HCT116 (cell line): ENCODE measurements around the gene AP1B1.

ENCODE experiments used
- CBX3 ChIP-seq: IDR thresholded peaks from 2 replicates; pipeline ENCODE4 v1.6.1; 2012; ENCODE audit warnings: low read depth
- CEBPB ChIP-seq: IDR thresholded peaks from 2 replicates; pipeline ENCODE4 v1.6.1; 2012; ENCODE audit warnings: low read depth
- EZH2 ChIP-seq: fragments of 200-600 bp; sonication (generic); IDR thresholded peaks from 2 replicates; pipeline ENCODE4 v1.6.1; 2017; ENCODE audit warnings: antibody characterized with exemption, mixed run types
- EZH2phosphoT487 ChIP-seq: fragments of 200-600 bp; IDR thresholded peaks from 2 replicates; pipeline ENCODE4 v1.6.1; 2018; ENCODE audit warnings: antibody characterized with exemption, borderline replicate concordance
- JUND ChIP-seq: IDR thresholded peaks from 2 replicates; pipeline ENCODE4 v1.6.1; 2012
- POLR2A ChIP-seq: IDR thresholded peaks from 2 replicates; pipeline ENCODE4 v1.7.0; 2011; ENCODE audit warnings: borderline replicate concordance; ENCODE audit not compliant: insufficient read depth, insufficient read length; ENCODE audit errors: extremely low read depth
- POLR2AphosphoS5 ChIP-seq: IDR thresholded peaks from 2 replicates; pipeline ENCODE4 v1.6.1; 2011; ENCODE audit warnings: mild to moderate bottlenecking, low read depth, low read length, moderate library complexity
- RAD21 ChIP-seq: IDR thresholded peaks from 2 replicates; pipeline ENCODE4 v1.6.1; 2012; ENCODE audit warnings: low read depth, mild to moderate bottlenecking
- SP1 ChIP-seq: IDR thresholded peaks from 2 replicates; pipeline ENCODE4 v1.6.1; 2012; ENCODE audit warnings: low read depth
- ZNF274 ChIP-seq: fragments of 200-500 bp; sonication (Bioruptor generic); IDR thresholded peaks from 2 replicates; pipeline ENCODE4 v1.6.1; 2014; ENCODE audit warnings: mild to moderate bottlenecking, low read depth, low read length, inconsistent platforms
- TF ChIP-seq, protein P1 (sequence below): IDR thresholded peaks from 2 replicates; pipeline ENCODE4 v1.6.1; 2011; ENCODE audit warnings: mild to moderate bottlenecking, low read length, moderate library complexity; ENCODE audit not compliant: insufficient replicate concordance; ENCODE audit errors: extremely low read depth
- TF ChIP-seq, protein P2 (sequence below), 3 experiments: fragments of 200-600 bp in 1 of 3; sonication (generic) in 1 of 3; IDR thresholded peaks in 2 of 3; conservative IDR thresholded peaks in 1 of 3; 2 replicates each; pipeline ENCODE4 v1.5.1; 2012 to 2017; ENCODE audit warnings: low read depth in 2 of 3, low read length in 2 of 3, antibody characterized with exemption in 1 of 3, borderline replicate concordance in 1 of 3, control low read depth in 1 of 3, mild to moderate bottlenecking in 1 of 3, mixed read lengths in 1 of 3, mixed run types in 1 of 3, moderate library complexity in 1 of 3; ENCODE audit not compliant: insufficient read depth in 1 of 3
- TF ChIP-seq, protein P3 (sequence below): IDR thresholded peaks from 2 replicates; pipeline ENCODE4 v1.6.1; 2012

DNA sequence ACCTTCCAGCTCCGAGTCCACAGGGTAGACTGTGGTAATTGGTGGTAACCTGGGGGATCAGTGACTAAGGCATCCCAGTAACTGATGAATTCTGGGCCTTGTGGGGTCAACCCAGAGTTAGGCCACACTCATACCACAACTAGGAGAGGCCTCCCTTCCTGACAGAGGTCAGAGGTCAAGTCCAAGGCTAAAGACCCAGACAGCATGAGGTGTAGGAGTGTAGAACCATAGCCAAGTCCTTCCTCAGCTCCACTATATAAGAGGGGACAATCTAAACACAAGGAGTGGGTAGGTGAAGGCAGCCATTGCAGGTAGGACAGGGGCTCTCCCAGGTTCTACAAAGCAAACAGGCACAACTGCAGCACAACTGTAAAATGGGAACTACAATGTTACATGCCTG, 4.6 kb downstream of the AP1B1 start:
- TF ChIP-seq, protein P1, sequence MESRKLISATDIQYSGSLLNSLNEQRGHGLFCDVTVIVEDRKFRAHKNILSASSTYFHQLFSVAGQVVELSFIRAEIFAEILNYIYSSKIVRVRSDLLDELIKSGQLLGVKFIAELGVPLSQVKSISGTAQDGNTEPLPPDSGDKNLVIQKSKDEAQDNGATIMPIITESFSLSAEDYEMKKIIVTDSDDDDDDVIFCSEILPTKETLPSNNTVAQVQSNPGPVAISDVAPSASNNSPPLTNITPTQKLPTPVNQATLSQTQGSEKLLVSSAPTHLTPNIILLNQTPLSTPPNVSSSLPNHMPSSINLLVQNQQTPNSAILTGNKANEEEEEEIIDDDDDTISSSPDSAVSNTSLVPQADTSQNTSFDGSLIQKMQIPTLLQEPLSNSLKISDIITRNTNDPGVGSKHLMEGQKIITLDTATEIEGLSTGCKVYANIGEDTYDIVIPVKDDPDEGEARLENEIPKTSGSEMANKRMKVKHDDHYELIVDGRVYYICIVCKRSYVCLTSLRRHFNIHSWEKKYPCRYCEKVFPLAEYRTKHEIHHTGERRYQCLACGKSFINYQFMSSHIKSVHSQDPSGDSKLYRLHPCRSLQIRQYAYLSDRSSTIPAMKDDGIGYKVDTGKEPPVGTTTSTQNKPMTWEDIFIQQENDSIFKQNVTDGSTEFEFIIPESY = no peak
- TF ChIP-seq, protein P2, sequence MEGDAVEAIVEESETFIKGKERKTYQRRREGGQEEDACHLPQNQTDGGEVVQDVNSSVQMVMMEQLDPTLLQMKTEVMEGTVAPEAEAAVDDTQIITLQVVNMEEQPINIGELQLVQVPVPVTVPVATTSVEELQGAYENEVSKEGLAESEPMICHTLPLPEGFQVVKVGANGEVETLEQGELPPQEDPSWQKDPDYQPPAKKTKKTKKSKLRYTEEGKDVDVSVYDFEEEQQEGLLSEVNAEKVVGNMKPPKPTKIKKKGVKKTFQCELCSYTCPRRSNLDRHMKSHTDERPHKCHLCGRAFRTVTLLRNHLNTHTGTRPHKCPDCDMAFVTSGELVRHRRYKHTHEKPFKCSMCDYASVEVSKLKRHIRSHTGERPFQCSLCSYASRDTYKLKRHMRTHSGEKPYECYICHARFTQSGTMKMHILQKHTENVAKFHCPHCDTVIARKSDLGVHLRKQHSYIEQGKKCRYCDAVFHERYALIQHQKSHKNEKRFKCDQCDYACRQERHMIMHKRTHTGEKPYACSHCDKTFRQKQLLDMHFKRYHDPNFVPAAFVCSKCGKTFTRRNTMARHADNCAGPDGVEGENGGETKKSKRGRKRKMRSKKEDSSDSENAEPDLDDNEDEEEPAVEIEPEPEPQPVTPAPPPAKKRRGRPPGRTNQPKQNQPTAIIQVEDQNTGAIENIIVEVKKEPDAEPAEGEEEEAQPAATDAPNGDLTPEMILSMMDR (IDR thresholded peaks at IDR 0.05 in 2 of 3, conservative IDR thresholded peaks at IDR 0.05 in 1 of 3; ENCODE audit: borderline replicate concordance in 1 of 3, insufficient read depth in 1 of 3, low read depth in 2 of 3, low read length in 2 of 3) = no peak
- TF ChIP-seq EZH2 (no peak), POLR2AphosphoS5 (no peak), SP1 (no peak), RAD21 (no peak), POLR2A (no peak), JUND (no peak), ZNF274 (no peak), CBX3 (no peak), CEBPB (no peak), EZH2phosphoT487 (no peak)
- TF ChIP-seq, protein P3, sequence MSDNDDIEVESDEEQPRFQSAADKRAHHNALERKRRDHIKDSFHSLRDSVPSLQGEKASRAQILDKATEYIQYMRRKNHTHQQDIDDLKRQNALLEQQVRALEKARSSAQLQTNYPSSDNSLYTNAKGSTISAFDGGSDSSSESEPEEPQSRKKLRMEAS = no peak
